ENCODE results near the gene NMD3.
"Not testable (repeated sequence)": the region's sequence is repeated elsewhere in the genome, so short reads cannot be mapped to it uniquely, and the experiment has no call there.

NMD3 gene

DNA sequence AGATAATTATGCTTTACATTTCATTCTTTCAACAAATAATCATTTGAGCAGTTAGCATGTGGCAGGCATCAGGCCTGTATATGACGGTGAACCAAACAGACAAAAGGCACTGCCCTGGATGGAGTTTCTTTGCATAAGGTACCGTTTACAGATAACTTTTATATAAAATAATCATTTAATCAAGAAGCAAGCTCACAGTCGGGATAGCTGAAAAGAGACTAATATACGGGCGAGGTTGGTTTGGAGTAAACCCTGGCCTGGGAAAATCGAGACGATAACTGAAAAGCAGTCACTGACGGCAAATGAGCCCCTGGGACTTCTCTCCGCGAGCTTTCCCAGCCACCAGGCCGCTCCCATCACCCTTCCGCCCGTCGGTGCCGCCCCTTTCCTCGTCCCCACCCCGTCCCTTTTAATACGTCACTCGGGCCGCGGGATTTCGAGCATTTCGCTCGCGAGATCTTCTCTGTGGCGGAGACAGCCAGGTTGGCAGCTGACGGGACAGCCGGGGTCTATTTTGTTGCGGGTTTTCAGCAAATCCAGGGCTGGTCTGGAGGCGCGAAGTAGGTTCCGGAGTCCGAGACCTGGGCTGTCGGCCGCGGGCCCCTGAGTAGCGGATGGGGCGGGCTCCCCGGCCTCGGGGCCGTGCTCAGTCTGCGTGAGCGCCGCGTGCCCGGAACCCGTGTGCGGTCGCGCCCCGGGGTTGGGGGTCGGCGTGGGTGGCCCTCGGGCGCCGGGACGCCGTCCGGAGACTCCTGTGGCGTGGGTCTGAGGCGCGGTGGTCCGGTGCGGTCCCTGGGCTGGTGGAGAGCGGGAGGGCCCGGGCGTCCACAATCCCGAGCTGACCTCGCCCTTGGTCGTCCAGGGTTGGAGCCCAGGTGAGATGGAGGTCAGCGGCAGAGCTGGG lies at the start of gene NMD3:
Gene NMD3 (plus strand): TSS at position 462 of the 904 bp plus-strand sequence. CDS start 703 bp downstream, outside the sequence.
- peak; percentile 94 to 96 for DNase-seq

DNA sequence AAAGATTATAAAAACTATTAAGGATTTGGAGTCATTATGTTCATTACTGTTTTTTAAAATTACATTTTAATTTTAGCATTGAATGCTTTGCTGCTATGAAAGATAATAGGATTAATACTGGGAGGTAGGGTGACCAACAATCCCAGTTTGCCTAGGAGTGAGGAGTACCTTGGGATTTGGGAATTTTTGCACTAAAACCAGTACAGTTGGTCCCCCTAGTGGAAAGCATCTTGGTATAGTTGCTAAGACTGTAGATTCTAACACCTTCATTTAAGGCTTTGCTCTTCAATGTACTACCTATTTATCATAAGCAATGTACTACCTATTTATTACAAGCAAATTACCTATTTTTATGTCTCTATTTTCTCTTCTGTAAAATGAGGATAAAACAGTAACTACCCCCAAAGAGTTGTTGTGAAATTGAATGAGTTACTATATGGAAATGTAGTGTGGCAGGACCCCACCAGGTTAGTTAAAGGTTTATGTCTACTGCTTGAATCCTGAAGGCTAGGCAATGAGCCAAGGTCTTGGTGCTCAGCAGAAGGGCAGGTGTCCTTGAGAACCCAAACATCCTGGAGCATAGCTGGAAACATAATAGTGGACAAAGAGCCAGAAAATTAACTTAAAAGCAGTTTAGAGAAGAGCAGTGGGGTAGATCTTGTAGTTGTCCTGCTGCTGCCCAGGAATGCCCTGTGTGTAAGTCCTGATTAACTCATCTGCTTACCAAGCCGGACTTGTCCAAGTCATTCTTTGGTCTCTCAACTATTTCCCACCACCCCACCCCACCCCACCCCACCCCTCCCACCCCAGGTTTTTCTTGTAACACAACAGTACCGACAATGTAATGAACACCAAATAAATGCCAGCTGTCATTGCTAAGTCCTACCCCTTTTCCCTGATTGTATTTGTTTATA lies 49.2 kb upstream of the NMD3 start:
- peak in 1 of 2 experiments; percentile 48 for DNase-seq

DNA sequence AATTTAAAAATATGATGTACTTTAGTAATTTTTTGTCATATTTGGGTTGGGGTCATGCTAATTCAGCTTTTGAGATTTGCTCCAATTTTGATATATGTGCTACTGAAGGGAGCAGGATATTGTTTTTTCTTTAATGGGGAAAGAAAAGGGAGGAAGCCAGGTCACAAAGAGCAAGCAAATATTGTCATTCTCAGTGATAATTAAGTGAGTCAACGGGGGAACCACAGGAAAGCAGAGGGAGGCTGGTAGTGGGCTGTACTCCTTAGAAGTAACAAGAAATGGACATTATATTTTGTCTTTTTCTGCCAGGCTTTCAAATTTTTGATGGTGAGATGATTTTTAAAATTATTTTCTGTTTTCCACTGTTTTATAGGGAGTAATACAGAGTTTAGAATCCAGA lies 45.6 kb upstream of the NMD3 start:
- DNase-seq, result no peak

DNA sequence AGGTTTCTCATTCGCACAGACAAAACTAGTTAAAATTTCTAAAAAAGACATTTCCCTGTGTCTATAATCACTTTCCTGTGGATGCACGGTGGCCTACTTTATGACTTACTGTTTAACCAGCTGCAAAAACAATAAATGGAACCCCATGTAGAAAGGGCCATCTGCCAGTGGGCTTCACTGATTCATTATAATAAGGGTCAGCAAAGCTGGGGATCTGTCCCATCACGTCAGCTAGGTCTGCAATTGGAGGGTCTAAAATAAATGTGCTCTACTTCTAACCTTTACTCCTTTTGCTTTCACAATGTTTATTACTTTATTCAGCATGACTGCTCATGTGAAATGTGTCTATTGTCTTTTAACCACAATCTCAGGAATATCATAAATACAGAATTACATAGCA lies 43.1 kb upstream of the NMD3 start:
- no peak for DNase-seq

DNA sequence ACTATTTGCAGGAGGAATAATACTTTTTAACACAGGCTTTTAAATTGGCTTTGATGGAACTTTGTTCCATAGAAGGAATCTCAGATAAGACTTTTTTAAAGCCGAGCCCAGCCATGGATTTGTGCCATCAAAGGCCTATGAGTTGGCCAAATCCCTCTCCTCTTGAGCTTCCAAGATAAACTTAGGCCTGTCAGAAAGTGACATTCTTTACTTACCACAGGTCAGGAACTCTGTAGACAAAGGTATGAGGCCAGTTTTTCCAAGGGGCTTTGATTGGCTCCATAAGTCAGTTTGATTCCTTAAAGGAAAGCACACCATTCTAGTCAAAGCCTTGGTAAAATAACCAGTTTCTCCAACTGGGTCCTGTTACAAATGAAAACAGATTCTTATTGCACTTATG lies 39.7 kb upstream of the NMD3 start:
- not testable (repeated sequence) for DNase-seq

DNA sequence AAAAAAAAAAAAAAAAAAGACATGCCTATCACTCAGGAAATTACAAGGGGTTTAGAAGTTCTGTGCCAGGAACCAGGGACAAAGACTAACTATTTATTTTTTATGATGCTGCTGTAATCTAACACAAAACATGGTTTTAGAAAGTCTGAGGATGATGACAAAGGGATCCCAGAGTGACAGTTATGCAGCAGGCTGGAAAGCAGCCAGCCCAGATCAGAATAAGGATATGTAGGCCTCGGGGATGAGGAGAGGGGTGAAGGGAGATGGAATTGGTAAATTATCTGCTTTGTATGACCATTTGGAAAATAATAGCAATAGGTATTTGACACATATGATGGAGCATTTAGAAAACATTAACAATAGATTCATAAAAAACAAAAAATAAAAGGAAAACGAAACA lies 34.1 kb upstream of the NMD3 start:
- DNase-seq, result no peak

DNA sequence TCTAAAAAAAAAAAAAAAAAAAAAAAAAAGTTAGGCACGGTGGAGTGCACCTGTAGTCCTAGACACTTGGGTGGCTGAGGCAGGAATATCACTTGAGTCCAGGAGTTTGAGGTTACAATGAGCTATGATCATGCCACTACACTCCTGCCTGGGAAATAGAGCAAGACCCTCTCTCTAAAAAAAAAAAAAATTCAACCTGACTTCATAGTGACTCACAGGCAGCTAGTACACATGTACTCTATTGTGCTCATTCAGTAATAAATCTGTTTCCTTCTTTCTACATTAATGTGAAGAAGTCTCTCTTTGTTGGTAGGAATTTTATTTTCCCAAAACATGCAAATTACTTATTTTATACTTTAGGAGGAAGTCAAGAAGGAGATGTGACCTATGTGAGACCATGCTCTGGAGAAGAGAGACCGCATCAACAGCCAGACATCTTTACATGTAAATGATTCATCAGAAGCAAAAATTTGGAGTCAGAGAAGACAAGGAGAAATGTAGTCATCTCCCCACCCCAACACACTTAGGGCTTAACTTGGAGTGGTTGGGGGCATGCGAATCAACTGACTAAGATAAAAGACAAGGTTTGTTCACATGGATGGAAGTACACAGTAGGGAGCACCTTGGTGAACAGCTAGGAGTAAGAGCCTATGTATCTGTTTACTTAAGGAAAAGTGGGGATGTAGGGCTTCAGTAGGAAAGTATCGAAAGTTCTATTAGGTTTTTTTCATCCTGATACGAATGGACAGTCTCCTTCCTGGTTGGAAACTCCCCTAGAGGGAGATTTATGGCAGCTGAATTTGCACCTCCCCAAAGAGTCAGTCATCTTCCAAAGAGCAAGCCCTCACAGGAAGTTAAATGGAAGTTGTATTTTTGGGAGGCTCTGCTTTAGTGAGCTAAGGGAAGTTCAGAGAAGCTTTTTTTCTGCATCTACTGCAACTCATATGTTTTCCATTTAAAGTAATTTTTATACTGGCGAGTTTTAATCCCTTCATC lies 23.0 kb upstream of the NMD3 start:
- no peak for DNase-seq

DNA sequence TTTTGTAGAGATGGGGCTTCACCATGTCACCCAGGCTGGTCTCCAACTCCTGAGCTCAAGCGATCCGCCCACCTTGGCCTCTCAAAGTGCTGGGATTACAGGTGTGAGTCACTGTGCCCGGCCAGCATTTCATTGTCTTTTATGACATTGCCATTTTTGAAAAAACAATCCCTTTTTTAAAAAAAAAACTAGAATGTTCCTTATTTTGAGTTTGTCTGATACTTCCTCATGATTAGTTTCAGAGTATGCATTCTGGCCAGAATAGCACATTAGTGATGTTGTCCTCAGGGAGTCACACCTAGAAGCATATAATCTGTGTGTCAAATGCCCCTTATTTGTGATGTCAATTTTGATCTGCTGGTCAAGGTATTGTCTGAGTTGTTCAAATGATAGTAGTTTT lies 21.2 kb upstream of the NMD3 start:
- DNase-seq, result no peak

DNA sequence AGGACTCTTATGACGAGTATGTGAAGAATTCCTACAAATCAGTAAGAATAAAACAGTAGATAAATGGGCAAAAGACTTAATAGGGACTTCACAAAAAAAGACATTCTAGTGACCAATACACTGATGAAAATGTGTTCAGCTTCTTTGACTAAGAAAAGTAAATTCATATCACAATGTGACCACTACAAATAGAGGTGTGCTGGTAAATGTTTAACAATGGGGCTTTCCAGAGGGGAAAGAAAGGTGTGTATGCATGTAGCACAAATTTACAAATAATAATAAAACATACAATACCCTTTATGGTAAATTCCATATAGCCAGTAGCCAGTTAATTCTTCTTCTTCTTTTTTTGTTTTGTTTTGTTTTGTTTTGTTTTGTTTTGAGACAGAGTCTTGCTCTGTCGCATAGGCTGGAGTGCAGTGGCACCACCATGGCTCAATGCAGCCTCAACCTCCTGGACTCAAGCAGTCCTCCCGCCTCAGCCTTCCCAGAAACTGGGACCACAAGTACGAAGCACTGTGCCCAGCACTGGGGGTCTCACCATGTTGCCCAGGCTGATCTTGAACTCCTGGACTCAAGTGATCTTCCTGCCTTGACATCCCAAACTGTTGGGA lies 17.5 kb upstream of the NMD3 start:
- no peak for DNase-seq

DNA sequence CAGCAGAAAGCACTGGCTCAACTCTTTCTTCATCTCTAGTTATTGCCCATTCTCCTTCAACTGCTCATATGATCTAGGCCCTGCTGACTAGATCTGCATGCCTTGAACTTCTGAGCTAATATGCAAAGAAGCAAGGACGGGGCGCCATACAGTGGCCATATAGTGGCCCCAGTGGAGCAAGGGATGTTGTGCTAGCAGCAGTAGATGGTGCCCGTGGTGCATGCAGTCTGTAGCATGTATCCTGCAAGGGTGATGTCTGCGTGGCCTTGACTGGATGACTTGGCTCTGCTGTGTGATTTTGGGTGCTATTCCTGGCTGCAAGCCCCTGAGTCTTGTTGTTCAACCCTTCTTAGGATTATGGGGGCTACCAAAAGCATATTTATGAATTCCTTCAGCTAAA lies 12.2 kb upstream of the NMD3 start:
- no peak for DNase-seq

DNA sequence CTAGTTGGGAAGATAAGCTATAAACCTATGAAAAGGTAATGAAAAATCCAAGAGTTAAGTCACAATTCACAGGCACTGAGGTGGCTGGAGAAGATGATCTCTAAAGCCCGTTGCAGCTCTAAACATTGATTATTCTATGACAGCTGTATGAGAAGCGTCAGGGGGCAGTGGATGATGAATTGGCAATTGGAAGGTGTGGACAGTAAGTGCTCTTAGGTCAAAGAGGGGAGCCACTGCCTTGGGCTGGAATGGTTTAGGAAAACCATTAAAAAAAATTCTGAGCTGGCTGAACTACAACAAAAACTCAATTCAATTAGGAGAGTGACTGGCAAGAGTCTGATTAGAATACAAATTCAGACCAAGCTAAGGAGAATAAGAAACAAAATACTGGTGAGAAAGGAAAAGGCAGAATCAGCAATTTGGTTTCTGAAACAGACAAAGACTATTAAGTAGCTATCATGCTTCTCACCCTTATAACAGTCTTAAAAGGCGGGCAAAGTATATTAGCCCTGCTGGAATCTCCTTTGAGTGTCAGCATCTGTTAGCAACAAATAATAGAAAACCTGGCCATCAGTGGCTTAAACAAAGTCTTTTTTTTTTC lies 8.8 kb upstream of the NMD3 start:
- peak; percentile 26 to 52 for DNase-seq

DNA sequence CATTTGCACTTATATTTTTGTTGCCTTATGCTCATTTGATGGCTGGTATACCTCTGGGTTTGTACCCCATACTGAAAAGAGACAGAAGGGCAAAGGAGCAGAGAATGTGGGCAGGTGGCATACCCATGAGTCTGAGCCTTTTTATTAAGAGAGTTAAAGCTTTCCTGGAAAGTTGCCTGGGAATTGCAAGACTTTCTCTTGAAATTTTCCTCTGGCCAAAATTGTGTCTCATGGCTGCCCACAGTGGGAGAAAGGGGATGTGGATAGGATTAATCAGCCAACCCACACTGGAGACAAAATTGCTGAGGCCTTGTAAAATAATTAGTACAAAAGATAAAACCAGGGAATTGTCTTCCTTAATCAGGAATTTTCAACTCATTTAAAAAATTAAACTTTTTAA lies 8.2 kb upstream of the NMD3 start:
- DNase-seq, result peak; percentile 35 to 63

DNA sequence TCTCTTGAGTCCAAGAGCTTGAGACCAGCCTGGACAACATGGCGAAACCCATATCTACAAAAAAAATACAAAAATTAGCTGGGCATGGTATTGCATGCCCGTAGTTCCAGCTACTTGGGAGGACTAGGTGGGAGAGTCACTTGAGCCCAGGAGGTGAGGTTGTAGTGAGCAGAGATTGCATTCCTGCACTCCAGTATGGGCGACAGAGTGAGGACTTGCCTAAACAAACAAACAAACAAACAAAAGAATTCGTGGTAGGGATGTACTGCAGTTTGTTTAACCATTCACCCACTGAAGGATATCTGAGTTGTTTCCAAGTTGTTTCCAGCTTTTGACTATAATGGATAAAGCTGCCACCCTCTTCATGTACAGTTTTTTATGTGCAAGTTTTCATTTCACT lies 7.5 kb upstream of the NMD3 start:
- DNase-seq, result no peak

DNA sequence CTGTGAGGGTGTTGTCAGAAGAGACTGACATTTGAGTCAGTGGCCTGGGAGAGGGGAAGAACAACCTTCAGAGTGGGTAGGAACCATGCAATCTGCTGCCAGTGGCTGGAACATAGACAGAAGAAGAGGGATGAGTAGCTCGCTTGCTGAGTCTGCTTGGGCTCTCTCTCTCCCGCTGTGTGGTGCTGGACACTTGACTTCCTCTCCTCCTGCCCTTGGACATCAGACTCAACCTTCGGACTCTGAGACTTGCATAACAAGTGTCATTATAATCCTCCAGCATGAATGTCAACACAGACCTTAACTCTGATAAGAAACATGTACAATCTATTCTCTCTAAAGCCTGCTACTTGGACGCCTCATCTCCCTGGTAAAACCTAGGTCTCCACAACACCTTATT lies 5.9 kb upstream of the NMD3 start:
- DNase-seq, result no peak

DNA sequence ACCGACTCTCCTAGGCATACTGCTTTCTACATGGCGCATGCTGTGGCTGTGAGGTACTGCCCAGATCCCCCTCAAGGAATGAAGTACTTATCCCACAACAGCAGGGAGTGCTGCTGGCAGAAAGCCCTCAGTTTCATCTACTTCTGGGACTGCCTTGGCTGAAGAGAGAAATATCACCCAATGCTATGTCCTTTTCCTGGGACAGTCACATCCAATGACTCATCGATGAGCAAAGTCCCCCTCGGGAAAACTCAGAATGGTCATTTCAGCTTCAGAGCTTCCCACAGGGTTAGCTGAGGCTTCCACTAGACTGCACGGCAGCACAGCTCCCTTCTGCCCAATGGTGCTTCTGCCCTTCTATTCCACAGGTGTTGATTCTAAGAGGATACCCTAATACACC lies 3.6 kb upstream of the NMD3 start:
- no peak for DNase-seq

DNA sequence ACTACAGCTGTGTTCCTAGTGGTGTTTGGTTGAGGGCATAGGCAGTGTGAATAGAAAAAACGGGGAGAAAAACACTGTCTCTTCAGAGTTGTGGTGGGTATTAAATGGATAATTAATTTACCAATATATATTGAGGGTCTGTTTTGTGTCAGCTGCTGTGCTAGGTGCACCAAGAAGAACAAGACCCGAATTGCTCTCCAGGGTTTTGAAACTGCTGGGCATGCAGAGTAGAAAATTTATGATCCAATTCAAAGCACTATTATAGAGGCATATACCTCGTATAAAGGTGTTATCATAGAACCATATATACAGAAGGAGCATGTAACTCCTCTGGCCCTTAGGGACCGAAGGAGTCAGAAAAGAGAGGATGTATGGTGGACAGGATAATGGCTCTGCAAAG lies 1.6 kb upstream of the NMD3 start:
- no peak for DNase-seq

DNA sequence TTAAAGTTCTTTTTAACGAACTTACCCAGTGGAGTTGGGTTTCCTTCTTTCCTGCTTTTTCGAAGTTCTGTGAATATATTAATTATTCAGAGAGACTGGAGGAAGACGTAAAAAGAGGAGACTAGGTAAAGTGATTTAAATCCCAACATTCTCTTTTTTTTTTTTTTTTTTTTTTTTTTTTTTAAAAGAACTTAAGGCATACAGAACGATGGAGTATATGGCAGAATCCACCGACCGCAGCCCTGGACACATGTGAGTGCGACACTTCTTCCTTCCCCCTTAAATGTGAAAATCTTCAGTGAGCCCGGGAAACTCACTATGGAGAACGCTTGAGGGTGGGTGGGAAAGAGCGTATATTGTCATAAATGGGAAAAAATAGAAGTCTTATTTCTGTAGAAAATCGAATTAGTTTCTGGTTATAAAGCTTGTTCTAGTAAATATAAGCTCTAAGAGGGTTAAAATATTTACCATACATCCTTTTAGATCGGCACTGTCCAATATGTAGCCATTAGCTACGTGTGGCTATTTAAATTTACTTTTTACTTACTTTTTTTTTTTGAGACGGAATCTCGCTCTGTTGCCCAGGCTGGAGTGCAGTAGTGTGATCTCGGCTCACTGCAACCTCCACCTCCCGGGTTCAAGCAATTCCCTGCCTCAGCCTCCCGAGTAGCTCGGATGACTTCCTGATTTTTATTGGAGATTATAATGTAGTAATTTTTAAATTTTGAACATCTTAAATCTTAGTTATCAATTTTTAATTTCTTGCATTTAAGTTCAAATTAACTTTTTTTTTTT lies 892 bp downstream of the NMD3 start:
- peak in 1 of 2 experiments; percentile 35 for DNase-seq

DNA sequence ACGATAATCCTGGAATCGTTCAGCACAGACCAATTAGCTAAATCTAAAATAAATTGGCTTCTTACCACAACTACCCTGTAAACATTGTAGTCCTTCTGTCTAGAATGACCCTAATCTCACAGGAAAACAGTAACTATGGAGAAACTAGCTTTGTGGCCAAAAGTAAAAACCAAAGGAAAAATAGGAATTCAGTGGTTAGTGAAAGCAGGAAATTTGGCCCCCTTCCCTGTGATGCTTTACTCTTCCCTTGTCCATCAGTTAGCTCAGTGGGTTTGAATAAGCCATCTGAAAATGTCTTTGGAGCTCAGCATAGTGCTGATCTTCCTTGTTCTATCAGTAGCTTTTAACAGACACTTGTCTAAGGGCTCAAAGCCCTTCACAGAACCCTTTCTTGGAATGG lies 1.6 kb downstream of the NMD3 start:
- peak in 1 of 2 experiments; percentile 9 for DNase-seq

DNA sequence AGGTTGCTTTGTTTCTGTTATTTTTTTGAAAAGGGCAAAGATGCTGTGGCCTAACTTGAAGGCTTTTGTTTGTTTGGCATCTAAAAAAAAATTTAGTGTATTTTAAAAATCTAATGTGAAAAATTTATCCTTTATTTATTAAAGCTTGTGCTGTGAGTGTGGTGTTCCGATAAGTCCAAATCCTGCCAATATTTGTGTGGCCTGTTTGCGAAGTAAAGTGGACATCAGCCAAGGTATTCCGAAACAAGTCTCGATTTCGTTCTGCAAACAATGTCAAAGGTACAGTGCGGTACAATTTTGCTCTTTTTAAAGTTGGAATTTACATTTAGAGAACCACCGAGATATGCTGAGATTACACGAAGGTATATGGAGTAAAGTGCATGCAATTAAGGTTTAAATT lies 3.7 kb downstream of the NMD3 start:
- DNase-seq, result no peak

DNA sequence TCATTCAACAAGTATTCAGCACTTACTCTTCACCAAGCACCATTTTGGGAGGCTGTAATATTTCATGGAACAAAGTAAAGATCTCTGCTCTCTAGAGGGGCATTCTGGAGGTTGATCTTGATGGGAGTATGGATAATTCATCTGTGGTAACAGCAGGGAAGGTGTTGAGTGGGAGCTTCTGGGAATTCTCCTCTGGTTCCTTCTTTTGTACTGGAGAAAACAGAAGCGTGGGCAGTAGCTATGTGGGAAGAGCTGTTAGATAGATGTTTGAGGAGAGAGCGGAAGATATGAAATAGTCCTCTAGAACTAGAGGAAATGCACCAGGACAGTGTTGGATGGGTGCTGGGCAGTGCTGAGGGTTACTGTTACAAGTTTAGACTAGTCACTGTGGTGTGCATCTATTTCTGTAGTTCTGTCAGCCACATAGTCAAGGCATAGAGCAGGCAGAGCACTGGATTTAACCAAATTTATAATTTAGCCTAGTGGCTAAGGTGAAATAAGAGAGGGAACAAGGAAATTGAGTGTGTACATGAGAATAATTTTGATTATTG lies 9.6 kb downstream of the NMD3 start:
- no peak for DNase-seq

Data from NCI-H524 (cell line).